ENCODE data around the gene SERINC5.

Gene SERINC5

DNA sequence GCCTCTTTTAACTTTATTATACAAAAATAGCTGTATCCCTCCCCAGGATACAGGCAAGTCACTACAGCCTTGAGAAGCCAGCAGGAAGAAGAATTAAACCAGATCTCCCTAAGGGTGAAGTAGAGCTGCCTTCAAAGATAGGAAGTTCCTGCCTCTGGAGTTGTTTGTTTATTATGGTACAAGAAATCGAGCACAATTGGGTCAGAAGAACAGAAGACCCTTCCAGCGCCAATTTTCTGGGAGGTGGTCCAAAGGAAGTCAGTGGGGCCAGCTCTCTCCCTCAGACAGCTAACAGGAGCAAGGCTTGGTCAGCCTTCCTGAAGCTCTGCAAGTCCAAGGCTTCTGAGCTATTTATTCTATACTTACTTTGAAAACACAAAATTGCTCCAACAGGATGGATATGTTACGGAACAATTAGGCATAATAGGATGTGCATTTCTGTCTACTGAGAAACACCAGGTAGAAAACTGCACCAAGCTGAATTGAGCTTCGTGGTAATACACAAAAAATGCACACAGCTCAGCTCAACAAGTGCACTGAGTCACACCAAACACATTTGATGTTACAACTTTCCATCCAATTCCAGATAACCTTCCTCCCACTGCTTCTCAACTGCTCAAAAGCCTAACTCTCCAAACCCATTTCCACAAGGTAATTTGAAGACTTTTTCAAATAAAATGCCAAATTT is 16.0 kb downstream of the SERINC5 start:
- in situ Hi-C loops (cut with MboI; ENCODE audit: low pct_unique_long_range_greater_than_20kb, low sequenced_read_pairs, unreplicated experiment): no loop called here
- TF ChIP-seq, protein P1, sequence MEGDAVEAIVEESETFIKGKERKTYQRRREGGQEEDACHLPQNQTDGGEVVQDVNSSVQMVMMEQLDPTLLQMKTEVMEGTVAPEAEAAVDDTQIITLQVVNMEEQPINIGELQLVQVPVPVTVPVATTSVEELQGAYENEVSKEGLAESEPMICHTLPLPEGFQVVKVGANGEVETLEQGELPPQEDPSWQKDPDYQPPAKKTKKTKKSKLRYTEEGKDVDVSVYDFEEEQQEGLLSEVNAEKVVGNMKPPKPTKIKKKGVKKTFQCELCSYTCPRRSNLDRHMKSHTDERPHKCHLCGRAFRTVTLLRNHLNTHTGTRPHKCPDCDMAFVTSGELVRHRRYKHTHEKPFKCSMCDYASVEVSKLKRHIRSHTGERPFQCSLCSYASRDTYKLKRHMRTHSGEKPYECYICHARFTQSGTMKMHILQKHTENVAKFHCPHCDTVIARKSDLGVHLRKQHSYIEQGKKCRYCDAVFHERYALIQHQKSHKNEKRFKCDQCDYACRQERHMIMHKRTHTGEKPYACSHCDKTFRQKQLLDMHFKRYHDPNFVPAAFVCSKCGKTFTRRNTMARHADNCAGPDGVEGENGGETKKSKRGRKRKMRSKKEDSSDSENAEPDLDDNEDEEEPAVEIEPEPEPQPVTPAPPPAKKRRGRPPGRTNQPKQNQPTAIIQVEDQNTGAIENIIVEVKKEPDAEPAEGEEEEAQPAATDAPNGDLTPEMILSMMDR (IDR thresholded peaks at IDR 0.05; ENCODE audit: extremely low read depth, insufficient read depth, missing control alignments): no peak
- DNase-seq (ENCODE audit: low spot score): no peak

GRCh38 chr5:80238778-80239679 is 16.8 kb downstream of the SERINC5 start:
- in situ Hi-C loops (cut with MboI; ENCODE audit: low pct_unique_long_range_greater_than_20kb, low sequenced_read_pairs, unreplicated experiment): no loop called here
- DNase-seq (ENCODE audit: low spot score): no peak
- TF ChIP-seq, protein P1 (IDR thresholded peaks at IDR 0.05; ENCODE audit: extremely low read depth, insufficient read depth, missing control alignments): no peak

GRCh38 chr5:80238097-80238496 is 17.8 kb downstream of the SERINC5 start:
- no peak for DNase-seq (ENCODE audit: low spot score)
- TF ChIP-seq, protein P1 (IDR thresholded peaks at IDR 0.05; ENCODE audit: extremely low read depth, insufficient read depth, missing control alignments): no peak
- in situ Hi-C loops (cut with MboI; ENCODE audit: low pct_unique_long_range_greater_than_20kb, low sequenced_read_pairs, unreplicated experiment): no loop called here

DNA sequence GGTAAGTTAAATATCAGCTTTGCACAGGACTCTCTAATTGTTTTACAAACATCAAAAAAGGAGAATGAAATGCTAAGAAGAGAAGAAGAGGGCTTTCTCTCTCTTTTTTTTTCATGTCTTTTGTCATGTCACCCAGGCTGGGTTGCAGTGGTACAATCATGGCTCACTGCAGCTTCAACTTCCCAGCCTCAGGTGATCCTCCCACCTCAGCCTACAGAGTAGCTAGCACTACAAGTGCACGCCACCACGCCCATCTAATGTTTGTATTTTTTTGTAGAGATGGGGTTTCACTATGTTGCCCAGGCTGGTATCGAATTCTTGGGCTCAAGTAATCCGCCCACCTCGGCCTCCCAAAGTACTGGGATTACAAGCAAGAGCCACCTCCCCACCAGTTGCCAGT is 18.6 kb downstream of the SERINC5 start:
- DNase-seq (ENCODE audit: low spot score): no peak
- in situ Hi-C loops (cut with MboI; ENCODE audit: low pct_unique_long_range_greater_than_20kb, low sequenced_read_pairs, unreplicated experiment): no loop called here
- TF ChIP-seq, protein P1 (IDR thresholded peaks at IDR 0.05; ENCODE audit: extremely low read depth, insufficient read depth, missing control alignments): no peak

DNA sequence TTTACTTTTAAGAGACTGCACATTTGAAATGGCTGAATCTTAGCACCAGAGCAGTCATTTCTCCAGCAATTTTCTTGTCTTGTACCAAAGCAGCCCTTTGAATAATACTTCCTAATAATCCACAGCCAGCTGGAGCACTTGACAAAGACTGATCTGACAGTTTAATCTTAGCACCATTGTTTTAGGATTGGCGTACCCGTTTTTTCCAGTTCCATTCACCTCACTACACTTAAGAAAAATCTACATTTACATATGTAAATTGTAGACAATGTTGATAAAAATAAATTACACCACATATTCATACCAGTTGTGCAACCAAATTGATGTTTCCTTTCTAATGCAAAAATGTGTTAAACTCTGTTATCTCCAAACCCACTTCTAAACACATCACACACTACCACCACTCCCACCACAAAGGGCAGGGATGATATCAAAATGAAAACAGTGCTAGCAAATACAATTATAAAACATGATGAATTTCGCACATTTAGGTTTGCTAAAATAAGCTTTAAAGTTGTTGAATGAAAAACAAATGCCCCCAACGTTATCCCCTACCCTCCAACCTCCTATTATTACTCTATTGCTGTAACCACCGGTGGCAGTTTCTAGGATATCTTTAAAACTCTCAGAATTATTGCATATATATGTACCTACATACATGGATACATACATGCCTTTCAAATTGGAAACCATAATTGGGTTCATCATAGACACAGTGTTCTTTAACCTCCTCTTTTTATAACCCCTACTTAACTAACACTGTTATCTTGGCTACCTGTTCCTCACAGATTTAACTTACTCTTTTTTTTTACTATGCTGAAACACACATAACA is 21.5 kb downstream of the SERINC5 start:
- TF ChIP-seq, protein P1 (IDR thresholded peaks at IDR 0.05; ENCODE audit: extremely low read depth, insufficient read depth, missing control alignments): no peak
- DNase-seq (ENCODE audit: low spot score): no peak
- in situ Hi-C loops (cut with MboI; ENCODE audit: low pct_unique_long_range_greater_than_20kb, low sequenced_read_pairs, unreplicated experiment): no loop called here

DNA sequence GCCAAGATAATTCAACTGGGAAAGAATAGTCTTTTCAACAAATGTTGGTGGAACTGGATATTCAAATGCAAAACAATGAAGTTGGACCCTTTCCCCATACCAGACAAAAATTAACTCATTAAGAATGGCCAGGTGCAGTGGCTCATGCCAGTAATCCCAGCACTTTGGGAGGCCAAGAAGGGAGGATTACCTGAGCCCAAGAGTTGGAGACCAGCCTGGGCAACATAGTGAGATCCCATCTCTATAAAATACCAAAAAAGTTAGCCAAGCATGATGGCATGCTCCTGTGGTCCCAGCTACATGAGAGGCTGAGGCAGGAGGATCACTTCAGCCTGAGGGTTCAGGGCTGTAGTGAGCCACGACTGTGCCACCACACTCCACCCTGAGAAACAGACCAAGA is 24.2 kb downstream of the SERINC5 start:
- TF ChIP-seq, protein P1 (IDR thresholded peaks at IDR 0.05; ENCODE audit: extremely low read depth, insufficient read depth, missing control alignments): no peak
- in situ Hi-C loops (cut with MboI; ENCODE audit: low pct_unique_long_range_greater_than_20kb, low sequenced_read_pairs, unreplicated experiment): no loop called here
- DNase-seq (ENCODE audit: low spot score): no peak

All from GM13977 (cell line).